NCI-H345 treated with DMSO at 0.1 percent for 48 hours (cell line): Measurements from ENCODE around the gene SPACA7.
A peak's percentile ranks its signal among the peaks of the same experiment; 100 is the strongest.

Experiments
- DNase-seq: peaks from one replicate; lab custom pipeline; 2025; ENCODE audit not compliant: unreplicated experiment; lab: John Stamatoyannopoulos, UW

SPACA7 gene

GRCh38 chr13:112446867-112447266, 70.7 kb downstream of the SPACA7 start:
- no peak for DNase-seq

- no peak for DNase-seq
These were observed 71.2 kb downstream of the SPACA7 start for GRCh38 chr13:112447306-112447705.

DNA sequence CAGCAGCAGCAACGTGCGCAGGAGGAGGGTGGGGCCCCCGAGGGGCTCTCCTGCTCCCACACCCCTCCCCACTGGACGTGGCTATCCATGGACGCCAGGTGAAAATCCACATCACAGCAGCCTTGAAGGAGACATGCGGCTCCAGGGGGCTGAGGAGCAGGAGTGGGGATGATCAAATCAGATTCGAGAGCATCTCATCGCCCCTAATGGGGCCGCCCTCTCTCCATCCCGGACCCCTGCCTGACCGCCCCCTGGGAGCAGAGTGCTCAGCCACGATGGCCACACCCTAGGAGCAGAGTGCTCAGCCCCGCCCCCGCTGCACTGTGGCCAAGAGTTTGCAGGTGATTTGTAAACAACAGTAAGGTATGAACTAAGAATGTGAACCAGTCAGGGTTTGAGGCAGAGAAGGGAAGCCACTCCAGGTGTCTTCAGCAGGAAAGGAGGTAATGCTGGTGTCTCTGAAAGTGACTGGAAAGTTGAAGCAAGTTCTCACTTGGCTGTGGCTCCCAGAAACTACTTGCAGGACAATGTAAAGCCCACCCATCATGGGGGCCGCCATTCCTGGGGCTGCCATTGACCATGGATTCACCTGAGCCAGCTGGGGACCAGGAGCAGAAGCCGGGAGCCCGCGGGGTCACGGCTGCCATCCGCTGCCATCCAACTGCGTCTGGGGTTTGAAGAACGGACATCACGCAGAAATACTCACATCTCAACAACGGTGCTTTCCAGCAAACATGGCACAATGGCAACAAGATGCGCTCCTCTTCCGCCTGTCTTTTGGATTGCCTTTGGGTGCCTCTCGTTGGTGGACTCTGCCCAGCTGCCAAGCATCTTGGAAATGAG, 71.8 kb downstream of the SPACA7 start:
- DNase-seq: peak; percentile 9

- DNase-seq: peak; percentile 8
These were observed 72.7 kb downstream of the SPACA7 start for GRCh38 chr13:112448621-112449544.

GRCh38 chr13:112449545-112449930, 73.4 kb downstream of the SPACA7 start:
- DNase-seq: no peak

DNA sequence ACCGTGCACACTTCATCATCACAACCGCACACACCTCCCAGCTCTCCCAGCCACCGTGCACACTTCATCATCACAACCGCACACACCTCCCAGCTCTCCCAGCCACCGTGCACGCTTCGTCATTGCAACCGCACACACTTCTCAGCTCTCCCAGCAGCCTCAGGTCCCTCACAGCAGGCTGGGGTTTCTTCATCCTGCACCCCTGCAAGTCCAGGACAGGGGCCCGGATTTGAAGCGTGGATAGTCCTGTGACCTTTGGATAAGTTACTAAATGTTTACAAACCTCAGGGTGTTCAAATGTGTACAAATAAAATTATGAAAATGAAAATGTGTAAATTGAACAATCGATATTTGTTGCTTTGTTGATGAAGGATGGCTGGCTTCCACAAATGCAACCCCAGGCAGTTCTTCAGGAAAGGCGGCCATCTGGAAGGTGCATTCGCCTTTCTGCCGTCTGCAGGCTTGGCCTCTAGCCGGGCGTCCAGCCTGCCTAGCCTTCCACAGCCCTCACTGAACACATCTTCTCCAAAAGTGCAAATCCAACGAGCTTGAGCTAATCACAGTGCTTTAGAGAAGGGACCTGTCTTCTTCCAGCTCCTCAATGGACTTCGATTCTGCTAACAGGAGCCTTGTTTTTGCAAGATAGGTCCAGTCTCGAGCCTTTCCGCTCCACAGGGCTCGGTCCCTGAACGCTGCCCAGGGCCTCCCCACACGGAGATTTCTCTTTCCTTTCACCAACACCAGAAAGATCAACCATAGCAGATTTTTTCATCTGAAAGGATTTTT, 74.2 kb downstream of the SPACA7 start:
- no peak for DNase-seq

DNA sequence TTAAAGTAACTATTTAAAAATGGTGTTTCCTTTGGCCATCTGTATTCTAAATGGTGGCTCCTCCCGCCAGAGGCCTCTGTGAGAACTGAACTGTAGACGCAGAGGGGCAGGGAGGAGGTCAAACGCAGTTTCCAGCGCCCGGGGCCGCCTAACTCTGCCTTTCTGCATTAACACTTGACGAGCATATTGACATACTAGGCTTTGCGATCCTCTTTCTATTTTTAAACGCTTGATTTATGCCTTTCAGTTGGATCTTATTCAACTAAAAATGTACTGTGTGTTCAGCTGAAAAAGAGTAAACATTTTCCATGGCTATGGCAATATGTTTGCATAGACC, 74.7 kb downstream of the SPACA7 start:
- peak; percentile 73 for DNase-seq

DNA sequence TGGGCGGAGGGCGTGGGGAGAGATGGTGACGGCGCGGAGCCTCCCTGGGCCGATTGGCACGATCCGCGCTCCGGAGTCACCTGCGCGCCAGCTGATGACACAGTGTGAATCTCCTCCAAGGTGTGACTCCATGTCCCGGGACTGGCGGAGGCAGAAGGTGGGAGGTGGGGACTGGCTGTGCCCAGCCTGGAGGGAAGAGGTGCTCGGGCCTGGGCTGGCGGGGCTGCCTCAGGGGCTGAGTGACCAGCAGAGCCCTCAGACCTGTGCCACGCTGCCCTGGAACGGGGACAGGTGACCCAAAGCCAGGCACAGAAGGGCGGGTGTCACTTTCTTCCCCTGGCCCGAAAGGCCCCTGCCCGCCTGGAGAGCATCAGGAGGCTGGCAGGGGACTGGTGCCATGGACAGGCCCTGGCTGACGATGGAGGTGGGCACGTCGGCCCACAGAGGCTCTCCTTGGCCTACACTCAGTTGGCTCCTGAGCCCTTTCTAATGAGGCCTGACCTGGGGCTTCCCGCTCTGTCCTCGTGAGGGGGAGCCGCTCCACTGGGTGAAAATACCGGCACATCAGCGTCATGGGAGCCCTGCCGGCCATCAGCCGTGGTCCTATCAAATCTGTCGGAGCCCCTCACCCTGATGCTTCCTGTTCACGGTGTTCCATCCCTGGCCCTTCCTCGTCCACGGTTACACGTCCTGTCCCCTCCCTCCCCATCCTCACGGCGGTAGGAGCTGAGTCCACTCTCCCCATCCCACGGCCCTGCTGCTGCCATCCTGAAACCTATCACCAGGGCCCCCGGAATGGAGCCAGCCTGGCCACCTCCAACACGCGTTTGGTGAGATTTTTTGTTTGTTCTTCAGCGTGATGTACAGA, 75.6 kb downstream of the SPACA7 start:
- no peak for DNase-seq

GRCh38 chr13:112452380-112453206, 76.4 kb downstream of the SPACA7 start:
- DNase-seq: no peak

DNA sequence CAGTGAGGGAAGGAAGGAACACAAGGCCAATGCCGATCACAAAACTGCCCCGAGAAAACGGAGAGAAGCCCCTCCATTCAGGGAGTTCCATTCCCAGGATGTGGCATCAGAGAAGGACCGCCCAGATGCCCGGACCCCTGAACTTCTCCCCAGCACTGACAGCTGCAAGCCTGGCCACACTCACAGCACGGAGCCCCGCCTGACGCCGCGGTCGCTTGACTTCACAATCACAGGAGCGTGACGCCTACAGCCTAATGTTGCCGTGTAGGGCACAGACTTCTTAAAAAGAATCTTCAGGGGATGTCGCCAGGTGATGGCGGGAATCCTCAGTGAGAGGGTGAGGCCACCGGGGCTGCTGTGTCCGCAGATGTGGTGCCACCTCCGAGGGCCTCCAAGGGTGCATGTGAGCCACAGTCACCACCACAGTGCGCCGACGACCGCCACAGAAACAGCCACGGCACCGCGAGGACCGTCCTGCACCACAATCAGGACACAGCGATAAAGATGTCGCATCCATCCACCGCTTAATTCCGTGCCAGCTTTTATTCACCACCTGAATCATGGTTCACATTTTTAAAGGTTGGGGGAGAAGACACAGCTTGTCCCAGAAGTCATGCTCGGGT, 77.2 kb downstream of the SPACA7 start:
- DNase-seq: no peak

DNA sequence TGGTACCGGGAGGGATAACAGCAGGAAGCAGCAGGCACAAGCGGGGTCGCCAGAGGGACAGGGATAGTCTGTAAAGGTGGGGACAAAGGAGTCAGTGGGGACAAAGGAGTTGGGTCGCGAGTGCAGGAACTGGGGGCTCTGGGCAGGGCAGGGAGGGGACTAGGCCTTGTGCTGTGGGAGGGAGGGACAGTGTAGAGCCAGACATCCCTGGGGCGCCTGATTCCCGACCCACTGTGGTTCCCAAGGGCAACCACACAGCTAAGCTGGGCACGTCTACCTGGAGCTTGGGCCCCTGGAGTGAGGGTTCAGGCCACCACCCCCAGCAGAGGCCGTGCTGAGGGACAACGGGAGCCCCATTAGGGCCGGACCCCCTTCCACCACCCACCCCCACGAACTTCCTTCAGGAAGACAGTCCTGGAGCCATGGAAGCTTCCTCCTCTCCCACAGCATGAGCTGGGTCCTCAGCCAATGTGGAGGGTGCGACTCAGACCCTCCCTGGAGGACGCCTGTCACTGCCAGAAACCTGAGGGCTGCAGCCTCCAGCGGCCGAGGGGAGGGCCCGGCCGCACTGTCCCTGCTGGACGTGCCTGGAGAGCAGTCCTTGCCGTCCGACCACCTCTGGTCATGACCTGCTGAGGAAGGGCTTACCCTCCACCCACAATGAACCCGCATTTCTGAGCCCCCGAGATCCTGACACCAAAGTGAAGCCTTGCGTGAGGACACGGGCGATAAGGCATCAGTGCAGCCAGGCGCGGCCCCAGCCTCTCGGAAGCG, 77.9 kb downstream of the SPACA7 start:
- DNase-seq: no peak

DNA sequence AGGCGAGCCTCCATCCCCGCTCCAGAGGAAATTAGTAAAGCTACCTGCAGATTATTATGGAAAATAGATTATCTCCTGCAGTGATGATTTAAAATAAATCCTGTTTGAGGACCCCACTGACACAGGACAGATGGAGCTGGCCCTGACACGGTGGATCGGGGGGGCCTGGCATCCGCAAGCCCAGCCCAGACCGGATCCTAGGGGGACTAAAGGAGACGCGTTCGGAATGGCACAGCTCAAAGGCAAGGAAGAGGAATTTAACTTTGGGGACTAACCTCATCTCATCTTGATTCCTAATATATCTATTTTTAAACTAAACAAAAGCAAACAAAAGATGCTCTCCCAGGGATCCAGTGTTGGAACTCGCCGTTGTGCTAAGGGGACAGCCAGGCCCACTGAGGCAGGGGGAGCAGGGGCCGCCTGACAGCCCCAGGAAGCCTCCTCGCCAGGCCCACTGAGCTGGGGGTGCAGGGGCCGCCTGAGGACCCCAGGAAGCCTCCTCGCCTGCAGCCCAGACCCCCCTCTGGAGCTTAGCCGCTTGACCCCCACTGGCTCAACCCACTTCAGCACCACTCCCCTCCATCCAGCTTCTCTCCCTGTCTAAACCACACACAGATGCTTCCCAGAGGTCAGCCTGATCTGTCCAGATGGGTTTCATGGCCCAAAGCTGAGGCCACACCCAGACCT, 78.6 kb downstream of the SPACA7 start:
- DNase-seq: no peak

DNA sequence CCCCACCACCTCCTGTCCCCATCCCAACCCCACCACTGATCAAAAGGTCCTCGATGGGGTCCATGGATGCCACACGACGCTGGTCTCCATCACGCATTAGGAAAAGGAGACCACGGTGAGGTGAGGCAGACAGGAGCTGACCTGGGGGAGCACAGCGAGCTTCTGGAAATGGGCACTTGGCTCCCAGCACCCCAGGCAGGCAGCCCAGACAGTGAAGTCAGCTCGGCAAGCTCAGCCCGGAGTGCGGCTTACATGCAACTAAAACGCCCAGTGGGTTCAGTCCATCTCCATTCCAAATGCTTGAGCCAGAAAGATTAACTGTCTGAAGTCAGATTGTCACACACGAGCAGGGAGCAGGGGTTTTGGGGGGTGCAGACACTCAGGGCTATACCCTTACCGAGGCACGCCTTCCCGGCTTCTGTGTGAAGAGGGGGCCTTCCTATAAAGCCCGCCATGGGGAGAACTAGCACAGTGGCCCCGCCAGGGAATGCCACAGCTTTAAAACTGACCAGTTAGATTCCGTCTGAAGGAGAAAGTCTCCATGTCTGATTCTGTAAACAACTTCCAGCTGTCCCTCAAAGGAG, 79.4 kb downstream of the SPACA7 start:
- no peak for DNase-seq

- DNase-seq: no peak
These were observed 80.2 kb downstream of the SPACA7 start for GRCh38 chr13:112456138-112457056.

GRCh38 chr13:112457081-112457480, 80.9 kb downstream of the SPACA7 start:
- no peak for DNase-seq

GRCh38 chr13:112457485-112457884, 81.3 kb downstream of the SPACA7 start:
- no peak for DNase-seq
